Measurements from ENCODE around the gene SUGP2. TPM values are rescaled to one million over a fixed set of nuclear protein-coding genes. Genes with fewer than 3 reads are reported as not detected.

The SUGP2 gene
- polyA plus RNA-seq, 1 experiment, result 44.2 TPM

GRCh38 chr19:19010551-19010950, 22.8 kb downstream of the SUGP2 start:
- Histone ChIP-seq H3K9me3 (ENCODE audit: control insufficient read depth, insufficient read depth, low read length) (no peaks in the 10 kb centered on the region), H3K4me3 (ENCODE audit: low read depth, low read length) (no peak overlapping the region), H3K27me3 (ENCODE audit: control insufficient read depth, insufficient read depth, low read length) (no peaks in the 10 kb centered on the region), H3K27ac (ENCODE audit: low read depth, low read length) (no peak overlapping the region)
- TF ChIP-seq CTCF (IDR thresholded peaks at IDR 0.05; ENCODE audit: low read depth, low read length), result no peak
- ChIA-PET POLR2A (no interaction called here), CTCF (interaction anchor here (0.8 kb wide), 1 partner anchor 135 kb away, joined by 3 read pairs; no protein-coding TSS in a partner anchor)
- no peak for DNase-seq (ENCODE audit: low read depth, low spot score)

GRCh38 chr19:19009951-19010350, 23.4 kb downstream of the SUGP2 start:
- H3K27me3 ChIP-seq (ENCODE audit: control insufficient read depth, insufficient read depth, low read length), result no peaks in the 10 kb centered on the region
- POLR2A ChIA-PET, result no interaction called here
- no peak for TF ChIP-seq CTCF (IDR thresholded peaks at IDR 0.05; ENCODE audit: low read depth, low read length)
- no peak overlapping the region for H3K4me3 ChIP-seq (ENCODE audit: low read depth, low read length)
- no peak overlapping the region for H3K27ac ChIP-seq (ENCODE audit: low read depth, low read length)
- no peaks in the 10 kb centered on the region for H3K9me3 ChIP-seq (ENCODE audit: control insufficient read depth, insufficient read depth, low read length)
- CTCF ChIA-PET, result interaction anchor here (0.8 kb wide), 1 partner anchor 136 kb away, joined by 3 read pairs; no protein-coding TSS in a partner anchor
- no peak for DNase-seq (ENCODE audit: low read depth, low spot score)

GRCh38 chr19:19006213-19006612, 27.1 kb downstream of the SUGP2 start:
- Histone ChIP-seq H3K27me3 (ENCODE audit: control insufficient read depth, insufficient read depth, low read length) (no peaks in the 10 kb centered on the region), H3K27ac (ENCODE audit: low read depth, low read length) (no peak overlapping the region), H3K9me3 (ENCODE audit: control insufficient read depth, insufficient read depth, low read length) (no peaks in the 10 kb centered on the region), H3K4me3 (ENCODE audit: low read depth, low read length) (no peak overlapping the region)
- POLR2A ChIA-PET, result interaction anchor here (1.1 kb wide), 1 partner anchor 10 kb away, joined by 3 read pairs; no protein-coding TSS in a partner anchor
- CTCF ChIA-PET, result no interaction called here
- DNase-seq (ENCODE audit: low read depth, low spot score), result no peak
- TF ChIP-seq CTCF (IDR thresholded peaks at IDR 0.05; ENCODE audit: low read depth, low read length), result no peak

- H3K4me3 ChIP-seq (ENCODE audit: low read depth, low read length), result no peak overlapping the region
- no peaks in the 10 kb centered on the region for H3K9me3 ChIP-seq (ENCODE audit: control insufficient read depth, insufficient read depth, low read length)
- DNase-seq (ENCODE audit: low read depth, low spot score), result no peak
- H3K27ac ChIP-seq (ENCODE audit: low read depth, low read length), result no peak overlapping the region
- ChIA-PET POLR2A (no interaction called here), CTCF (no interaction called here)
- TF ChIP-seq CTCF (IDR thresholded peaks at IDR 0.05; ENCODE audit: low read depth, low read length), result no peak
- H3K27me3 ChIP-seq (ENCODE audit: control insufficient read depth, insufficient read depth, low read length), result no peaks in the 10 kb centered on the region
These were observed 29.2 kb downstream of the SUGP2 start for GRCh38 chr19:19004144-19004543.

GRCh38 chr19:18999896-19000620, 33.3 kb downstream of the SUGP2 start:
- ChIA-PET POLR2A (interaction anchor here (0.7 kb wide), 1 partner anchor 407 kb away, joined by 5 read pairs; no protein-coding TSS in a partner anchor), CTCF (no interaction called here)
- H3K27me3 ChIP-seq (ENCODE audit: control insufficient read depth, insufficient read depth, low read length), result no peaks in the 10 kb centered on the region
- no peaks in the 10 kb centered on the region for H3K9me3 ChIP-seq (ENCODE audit: control insufficient read depth, insufficient read depth, low read length)
- no peak overlapping the region for H3K27ac ChIP-seq (ENCODE audit: low read depth, low read length)
- TF ChIP-seq CTCF (IDR thresholded peaks at IDR 0.05; ENCODE audit: low read depth, low read length), result peak; percentile 41
- H3K4me3 ChIP-seq (ENCODE audit: low read depth, low read length), result no peak overlapping the region
- DNase-seq (ENCODE audit: low read depth, low spot score), result no peak
